ENCODE data around the gene DYNLT1. TPM values are rescaled to one million over a fixed set of nuclear protein-coding genes. Genes with fewer than 3 reads are reported as not detected.
A peak's percentile ranks its signal among the peaks of the same experiment; 100 is the strongest.

The DYNLT1 gene
- total RNA-seq (100 to 1,000 TPM; 110 to 173 (median 122) TPM), polyA plus RNA-seq (100 to 1,000 TPM; 106 to 211 TPM)
- long read RNA-seq, donor 1, transcript DYNLT1-203 (5 exons, 726 nt), result major isoform, 56 of 62 reads
- long read RNA-seq, donor 1, partial matches to known transcripts, result 4 of 62 reads
- long read RNA-seq, donor 1, other reads (novel, unspliced or antisense), result 1 of 62 reads
- long read RNA-seq, donor 2, transcript DYNLT1-203 (5 exons, 726 nt), result major isoform, 73 of 84 reads
- long read RNA-seq, donor 2, partial matches to known transcripts, result 6 of 84 reads
- long read RNA-seq, donor 2, other reads (novel, unspliced or antisense), result 4 of 84 reads
- long read RNA-seq, donor 3, transcript DYNLT1-203 (5 exons, 726 nt), result major isoform, 11 of 14 reads
- long read RNA-seq, donor 3, partial matches to known transcripts, result 0 of 14 reads
- long read RNA-seq, donor 3, other reads (novel, unspliced or antisense), result 2 of 14 reads

GRCh38 chr6:158644231-158645063, at the start of gene DYNLT1:
TSS of gene DYNLT1 (minus strand) at chr6:158644743. CDS start at chr6:158644708, 35 bp downstream.
- Histone ChIP-seq H3K9me3 (no peaks in the 10 kb centered on the region), H3K36me3 (peaks cover 0 to 28% (median 0%) of the 10 kb centered on the region in 9 donors), H3K27ac (peak within 1 kb of the TSS; percentile 79 to 100 (median 98)), H3K4me1 (peaks cover 6 to 64% (median 42%) of the 10 kb centered on the region in 9 donors), H3K4me3 (peak within 1 kb of the TSS; percentile 75 to 99 (median 92)), H3K27me3 (no peaks in the 10 kb centered on the region)
- DNase-seq, result peak; percentile 93 to 96
- WGBS, 2 donors, result 1% methylated on average over 73 to 81 of the region's 81 CpGs
- TF ChIP-seq CTCF (IDR thresholded peaks at IDR 0.05), result peak in 1 of 9 donors; percentile 7
- intact Hi-C loops (cut with DNase I), result no loop called here
- peak; percentile 95 to 97 (median 96) for ATAC-seq

GRCh38 chr6:158688860-158689259, 44.3 kb upstream of the DYNLT1 start:
- Histone ChIP-seq H3K4me1 (peaks cover 0 to 36% (median 0%) of the 10 kb centered on the region in 9 donors), H3K9me3 (no peaks in the 10 kb centered on the region), H3K27me3 (no peaks in the 10 kb centered on the region), H3K36me3 (peaks cover 0 to 4% (median 0%) of the 10 kb centered on the region in 9 donors), H3K27ac (no peak overlapping the region), H3K4me3 (no peak overlapping the region)
- no peak for ATAC-seq
- DNase-seq, result no peak
- intact Hi-C loops (cut with DNase I), result loop anchor here in 4 of 10 donors (5.0 to 10.0 kb wide), 3 partner anchors 64 to 467 kb away; no protein-coding TSS in a partner anchor
- 83 to 84% methylated on average over 1 of the region's 1 CpG for WGBS, 2 donors
- no peak for TF ChIP-seq CTCF (IDR thresholded peaks at IDR 0.05)

GRCh38 chr6:158687506-158687905, 43.0 kb upstream of the DYNLT1 start:
- peak overlapping the region in 1 of 10 donors; percentile 55 for H3K27ac ChIP-seq
- H3K4me1 ChIP-seq, result peaks cover 0 to 36% (median 0%) of the 10 kb centered on the region in 9 donors
- no peaks in the 10 kb centered on the region for H3K27me3 ChIP-seq
- 77 to 84% methylated on average over 4 of the region's 4 CpGs for WGBS, 2 donors
- intact Hi-C loops (cut with DNase I), result loop anchor here in 4 of 10 donors (5.0 to 10.0 kb wide), 3 partner anchors 63 to 465 kb away; no protein-coding TSS in a partner anchor
- no peaks in the 10 kb centered on the region for H3K9me3 ChIP-seq
- no peak overlapping the region for H3K4me3 ChIP-seq
- TF ChIP-seq CTCF (IDR thresholded peaks at IDR 0.05), result no peak
- H3K36me3 ChIP-seq, result peaks cover 0 to 4% (median 0%) of the 10 kb centered on the region in 9 donors
- ATAC-seq (peak in 2 of 8 donors; percentile 17 to 20), DNase-seq (no peak)

Measured in heart right ventricle (tissue), 16 donors.